Ovary (tissue), 3 donors: Measurements from ENCODE around the gene TP53.

ENCODE experiments used
- CTCF ChIP-seq, 3 donors: fragments of 450-650 bp in 2 of 3; fragments of 200-600 bp in 1 of 3; IDR thresholded peaks; one replicate each; pipeline versions ENCODE4 v1.5.1 to v1.8.0; 2016 to 2022; ENCODE audit warnings: antibody characterized with exemption in 3 of 3, mild to moderate bottlenecking in 1 of 3
- EP300 ChIP-seq: sonication (generic); formaldehyde crosslinking; IDR thresholded peaks from one replicate; pipeline ENCODE4 v1.6.1; 2017; ENCODE audit warnings: antibody characterized with exemption
- POLR2A ChIP-seq: fragments of 450-650 bp; IDR thresholded peaks from one replicate; pipeline ENCODE4 v1.6.1; 2017; ENCODE audit warnings: antibody characterized with exemption, mild to moderate bottlenecking, moderate library complexity
- donor health status: DM: no; HTN: no; CAD: no.

- no peak for TF ChIP-seq CTCF (IDR thresholded peaks at IDR 0.05)
- no peak for TF ChIP-seq EP300
- TF ChIP-seq POLR2A = no peak
Measured at GRCh38 chr17:7667656-7668406, 19.5 kb downstream of the TP53 start.
